Activated CD4-positive, alpha-beta T cell treated with anti-CD3 and anti-CD28 coated beads, Interleukin-2, amount 50 U/mL, for 24 hours (primary cell): Measurements from ENCODE around the gene ABCA6.
"Not testable (repeated sequence)": the region's sequence is repeated elsewhere in the genome, so short reads cannot be mapped to it uniquely, and the experiment has no call there.

Experiments
- DNase-seq, 2 donors: peaks; one replicate each; pipeline ENCODE4 v3.0.0-alpha.2; 2020; ENCODE audit warnings: low read depth in 1 of 2, low spot score in 1 of 2

The ABCA6 gene

GRCh38 chr17:69141431-69142174 is at the start of gene ABCA6:
TSS of gene ABCA6 (minus strand) at chr17:69141895. CDS start at chr17:69140703, 1,192 bp downstream.
- DNase-seq, result no peak

DNA sequence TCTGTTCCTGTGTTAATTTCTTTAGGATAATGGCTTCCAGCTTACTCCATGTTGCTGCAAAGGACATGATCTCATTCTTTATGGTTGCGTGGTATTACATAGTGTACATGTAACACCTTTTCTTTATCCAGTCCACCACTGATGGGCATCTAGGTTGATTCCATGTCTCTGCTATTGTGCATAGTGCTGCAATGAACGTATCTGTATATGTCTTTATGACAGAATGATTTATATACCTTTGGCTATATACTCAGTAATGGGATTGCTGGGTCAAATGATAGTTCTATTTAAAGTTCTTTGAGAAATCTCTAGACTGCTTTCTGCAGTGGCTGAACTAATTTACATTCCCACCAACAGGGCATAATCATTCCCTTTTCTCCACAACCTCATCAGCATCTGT is 47.1 kb upstream of the ABCA6 start:
- no peak for DNase-seq

DNA sequence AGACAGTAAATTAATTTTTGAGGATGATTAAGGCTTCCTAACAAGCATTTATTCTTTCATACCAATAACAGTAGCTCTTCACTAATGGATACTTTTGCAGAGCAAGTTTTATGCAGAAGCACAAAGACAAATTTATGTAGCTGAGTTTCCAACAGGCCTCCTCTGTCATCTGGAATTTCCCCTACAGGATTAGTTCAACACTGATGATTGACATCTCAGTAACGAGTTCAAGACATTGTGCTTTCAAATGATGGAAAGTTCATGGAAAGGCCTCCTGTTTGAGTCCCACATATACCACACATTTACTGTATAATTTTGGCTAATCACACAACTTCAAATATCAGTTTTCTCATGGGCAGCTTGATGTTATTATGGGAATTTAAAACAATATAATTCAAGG is 46.4 kb upstream of the ABCA6 start:
- no peak for DNase-seq

- no peak for DNase-seq
Observed at GRCh38 chr17:69187294-69187693, 45.6 kb upstream of the ABCA6 start.

- DNase-seq, result no peak
Observed at GRCh38 chr17:69179227-69179952, 37.7 kb upstream of the ABCA6 start.

DNA sequence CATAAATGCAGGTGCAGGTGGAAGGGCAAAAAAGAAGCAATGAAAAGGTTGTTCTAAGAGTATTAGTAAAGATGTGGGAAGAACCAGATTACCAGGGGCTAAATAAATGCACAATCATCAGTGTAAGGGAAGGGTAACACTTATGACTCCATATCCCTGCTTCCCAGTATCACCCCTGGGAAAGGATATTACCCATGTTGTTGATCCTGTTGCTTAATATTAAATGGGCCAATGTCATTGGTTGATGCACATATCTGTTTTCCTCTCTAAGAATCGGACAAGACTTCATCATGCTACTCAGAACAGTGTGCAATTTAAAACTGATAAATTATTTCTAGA is 34.7 kb upstream of the ABCA6 start:
- no peak for DNase-seq

- no peak for DNase-seq
Observed at GRCh38 chr17:69175625-69176456, 34.1 kb upstream of the ABCA6 start.

DNA sequence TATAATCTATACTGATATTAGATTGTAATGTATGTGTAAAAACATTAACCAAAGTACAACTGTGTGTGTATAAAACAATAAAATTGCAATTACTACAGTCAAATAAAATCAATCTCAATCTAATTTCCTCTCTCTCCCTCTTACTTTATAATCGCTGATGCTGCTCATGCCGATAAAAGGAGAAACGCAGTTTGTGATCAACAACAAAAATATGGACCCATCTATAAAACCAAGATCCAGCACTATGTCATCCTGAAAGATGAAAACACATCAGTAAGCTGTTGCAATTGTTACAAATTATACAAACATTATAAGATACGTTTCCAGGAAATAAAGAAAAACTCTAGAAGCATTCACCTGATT is 33.5 kb upstream of the ABCA6 start:
- DNase-seq, result no peak

GRCh38 chr17:69173118-69173517 is 31.4 kb upstream of the ABCA6 start:
- DNase-seq, result no peak

GRCh38 chr17:69170377-69170776 is 28.7 kb upstream of the ABCA6 start:
- no peak for DNase-seq

DNA sequence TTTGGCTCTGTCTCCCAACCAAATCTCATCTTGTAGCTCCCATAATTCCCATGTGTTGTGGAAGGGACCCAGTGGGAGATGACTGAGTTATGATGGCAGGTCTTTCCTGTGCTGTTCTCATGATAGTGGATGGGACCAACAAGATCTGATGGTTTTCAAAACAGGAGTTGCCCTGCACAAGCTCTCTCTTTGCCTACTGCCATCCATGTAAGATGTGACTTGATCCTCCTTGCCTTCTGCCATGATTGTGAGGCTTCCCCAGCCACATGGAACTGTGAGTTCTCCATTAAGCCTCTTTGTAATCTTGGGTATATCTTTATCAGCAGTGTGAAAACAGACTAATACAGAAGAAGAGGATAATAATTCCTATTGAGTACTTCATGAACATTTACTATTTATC is 26.9 kb upstream of the ABCA6 start:
- DNase-seq, result not testable (repeated sequence)

GRCh38 chr17:69166957-69167356 is 25.3 kb upstream of the ABCA6 start:
- DNase-seq, result no peak

- DNase-seq, result no peak
Observed at GRCh38 chr17:69164206-69164605, 22.5 kb upstream of the ABCA6 start.

DNA sequence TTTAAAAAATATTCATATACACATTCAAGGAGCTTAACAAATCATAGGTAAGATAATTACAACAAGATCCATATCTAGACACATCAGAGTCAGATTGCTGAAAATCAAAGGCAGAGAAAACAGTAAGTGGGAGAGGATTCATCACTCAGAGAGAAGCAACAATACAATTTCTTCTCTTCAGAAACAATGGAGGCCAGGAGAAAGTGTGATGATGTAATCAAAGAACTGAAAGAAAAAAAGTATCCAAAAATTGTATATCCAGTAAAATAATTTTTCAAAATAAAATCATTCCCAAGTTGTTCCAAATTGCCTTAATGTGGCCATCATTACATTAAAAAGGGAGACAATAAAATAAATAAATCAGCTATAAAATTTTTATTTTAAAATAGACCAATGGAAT is 17.7 kb upstream of the ABCA6 start:
- DNase-seq, result no peak

GRCh38 chr17:69154267-69154666 is 12.6 kb upstream of the ABCA6 start:
- DNase-seq, result no peak

DNA sequence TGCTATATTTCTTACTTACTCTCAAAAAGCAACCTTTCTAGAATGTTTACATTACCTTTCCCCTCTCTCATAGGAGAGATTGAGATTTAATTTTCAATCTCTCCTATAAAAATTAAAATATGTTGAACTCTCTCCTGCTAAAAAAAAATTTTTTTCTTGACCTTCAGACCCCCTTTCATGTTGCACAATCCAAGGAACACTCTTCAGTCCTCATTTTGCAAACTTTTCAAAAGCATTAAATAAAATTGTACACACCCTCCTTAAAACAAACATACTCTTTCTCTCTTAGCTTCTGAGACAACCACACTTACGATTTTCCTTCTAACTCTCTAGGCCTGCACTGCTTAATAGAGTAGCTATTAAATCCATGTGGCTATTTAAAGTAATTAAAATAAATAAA is 8.6 kb upstream of the ABCA6 start:
- no peak for DNase-seq

DNA sequence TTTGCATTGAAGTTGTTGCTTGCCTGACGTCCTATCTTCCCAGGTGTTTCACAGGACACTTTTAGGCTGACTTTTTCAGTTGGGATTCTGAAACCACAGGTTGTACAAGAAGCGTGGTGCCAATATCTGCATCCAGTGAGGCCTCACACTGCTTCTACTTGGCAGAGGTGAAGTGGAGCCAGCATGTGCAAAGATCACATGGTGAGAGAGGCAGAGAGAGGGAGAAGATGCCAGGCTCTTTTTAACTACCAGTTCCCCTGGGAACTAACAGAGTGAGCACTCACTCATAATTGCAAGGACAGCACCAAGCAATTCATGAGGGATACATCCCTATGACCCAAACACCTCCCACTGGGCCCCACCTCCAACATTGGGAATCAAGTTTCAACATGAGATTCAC is 5.8 kb upstream of the ABCA6 start:
- no peak for DNase-seq

DNA sequence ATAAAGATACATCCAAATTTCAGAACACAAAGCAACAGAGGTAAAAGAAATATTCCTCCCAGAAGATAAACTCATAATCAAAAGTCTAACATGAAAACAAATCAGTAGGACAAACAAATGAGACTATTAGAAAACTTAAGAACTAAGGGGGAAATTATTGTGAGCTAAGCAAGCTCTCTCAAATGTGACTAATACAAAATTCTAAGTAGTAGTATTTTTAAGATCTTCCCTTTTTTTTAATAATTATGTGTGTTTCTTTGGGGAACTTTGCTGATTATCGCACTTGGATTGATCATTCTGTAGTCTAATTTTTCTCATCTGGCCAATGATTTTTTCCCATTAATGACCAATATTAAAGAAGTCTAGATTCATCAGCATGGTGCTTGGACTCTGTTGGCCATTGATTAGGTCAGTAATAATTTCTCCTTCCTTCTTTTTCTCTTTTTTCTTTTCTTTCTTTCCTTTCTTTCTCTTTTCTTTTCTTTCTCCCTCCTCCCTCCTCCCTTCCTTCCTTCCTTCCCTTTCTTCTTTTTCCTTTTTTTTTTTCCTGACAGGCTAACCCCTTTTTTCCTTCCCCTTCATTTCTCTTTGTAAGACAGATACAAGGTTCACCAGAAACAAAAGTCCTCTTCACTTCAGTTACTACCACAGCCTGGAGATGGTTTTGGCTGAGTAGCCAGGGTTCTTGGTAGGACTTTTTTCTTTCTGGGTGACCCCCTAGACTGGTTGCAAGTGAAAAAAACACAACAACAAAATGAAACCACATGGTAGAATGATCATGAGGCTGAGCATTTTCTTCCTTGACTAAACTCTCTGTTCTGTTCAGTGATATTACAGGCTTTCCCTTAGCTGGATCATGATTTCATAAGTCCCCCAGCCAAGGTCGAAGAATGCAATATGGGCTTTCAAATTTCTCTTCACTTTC is 2.9 kb upstream of the ABCA6 start:
- no peak for DNase-seq

DNA sequence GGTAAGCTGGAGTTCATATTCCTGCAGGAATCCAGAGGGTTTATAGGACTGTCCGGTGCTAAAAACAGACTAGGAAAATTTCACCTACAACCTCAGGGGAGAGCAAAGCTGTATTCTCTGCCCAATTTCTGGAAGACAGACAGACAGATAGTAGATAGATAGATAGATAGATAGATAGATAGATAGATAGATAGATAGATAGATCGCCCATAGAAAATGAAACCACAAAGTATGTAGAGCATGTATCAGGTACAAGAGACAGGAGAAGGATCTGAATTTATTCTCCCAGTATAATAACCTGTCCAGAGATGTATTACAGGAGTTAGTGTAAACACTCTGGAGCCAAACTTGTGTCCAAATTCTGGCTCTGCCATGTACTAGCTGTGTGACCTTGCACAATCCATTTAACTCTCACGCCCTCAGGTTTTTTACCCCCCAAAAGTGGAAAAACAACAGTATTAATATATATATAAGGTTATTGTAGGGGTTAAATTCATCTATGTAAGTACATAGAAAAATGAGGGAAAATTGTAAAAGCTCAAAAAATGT is 2.1 kb upstream of the ABCA6 start:
- DNase-seq, result no peak

DNA sequence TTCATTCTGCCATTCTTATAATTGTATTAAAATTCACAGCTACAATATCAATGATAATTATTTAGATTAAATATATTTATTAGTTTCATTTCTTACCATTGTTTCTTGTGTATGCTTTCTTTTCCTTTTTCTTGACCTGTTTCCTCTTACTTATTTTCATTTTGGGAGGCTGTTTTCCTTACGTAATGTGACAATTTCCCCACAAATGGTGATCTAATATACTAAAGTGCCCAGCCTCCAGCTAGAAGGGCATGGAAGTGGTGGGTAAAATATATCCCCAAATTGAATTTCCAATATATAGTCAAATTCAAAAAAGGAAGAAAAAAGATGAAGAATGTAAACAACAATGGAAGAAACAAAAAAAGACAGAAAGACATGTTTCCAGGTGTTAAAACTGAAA is 1.5 kb upstream of the ABCA6 start:
- DNase-seq, result no peak
